DMS79 treated with DMSO at 0.1 percent for 48 hours (cell line): ENCODE measurements around the gene PRTN3.

ENCODE experiments used
- DNase-seq: peaks from one replicate; lab custom pipeline; 2025; lab: John Stamatoyannopoulos, UW

Gene PRTN3

DNA sequence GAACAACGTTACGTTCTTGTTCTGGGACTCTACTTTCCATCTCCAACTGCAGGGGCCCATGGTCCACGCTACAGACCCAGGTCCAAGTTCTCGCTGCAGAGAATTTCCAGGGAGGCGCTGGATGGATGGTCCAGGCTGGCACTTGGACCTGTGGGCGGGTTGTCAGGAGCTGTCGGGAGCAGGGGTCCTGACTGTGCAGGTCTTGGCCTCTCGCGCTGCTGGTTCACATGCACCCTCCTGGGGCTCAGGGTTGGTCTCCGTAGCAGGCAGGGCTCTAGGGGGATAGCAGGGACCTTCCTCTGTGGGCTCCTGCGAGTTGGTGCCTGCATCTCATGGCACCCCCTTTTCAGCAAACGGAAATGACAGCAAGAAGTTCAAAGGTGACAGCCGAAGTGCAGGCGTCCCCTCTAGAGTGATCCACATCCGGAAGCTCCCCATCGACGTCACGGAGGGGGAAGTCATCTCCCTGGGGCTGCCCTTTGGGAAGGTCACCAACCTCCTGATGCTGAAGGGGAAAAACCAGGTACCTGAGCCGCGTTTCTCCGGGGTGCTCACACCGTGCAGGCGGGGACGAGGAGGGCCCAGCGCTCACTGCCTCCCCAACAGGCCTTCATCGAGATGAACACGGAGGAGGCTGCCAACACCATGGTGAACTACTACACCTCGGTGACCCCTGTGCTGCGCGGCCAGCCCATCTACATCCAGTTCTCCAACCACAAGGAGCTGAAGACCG lies 36.9 kb upstream of the PRTN3 start:
- no peak for DNase-seq

- DNase-seq: no peak
These were observed 36.2 kb upstream of the PRTN3 start for GRCh38 chr19:804419-805165.

DNA sequence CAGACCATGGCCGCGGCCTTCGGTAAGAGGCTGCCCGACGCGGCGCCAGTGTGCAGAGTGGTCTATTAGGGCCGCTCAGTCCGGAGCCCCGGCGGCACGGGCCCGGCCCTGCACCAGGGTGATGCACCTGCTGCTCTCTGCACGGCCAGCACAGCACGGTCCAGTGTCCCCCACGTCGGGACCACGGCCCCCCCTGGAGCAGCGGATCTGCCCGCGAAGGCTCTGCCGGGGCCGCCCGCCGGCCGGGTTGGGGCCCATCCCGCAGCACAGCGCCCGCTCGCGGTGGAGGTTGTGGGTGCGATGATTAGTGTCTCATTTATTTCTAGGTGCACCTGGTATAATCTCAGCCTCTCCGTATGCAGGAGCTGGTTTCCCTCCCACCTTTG lies 35.6 kb upstream of the PRTN3 start:
- no peak for DNase-seq

- no peak for DNase-seq
These were observed 34.9 kb upstream of the PRTN3 start for GRCh38 chr19:805600-806550.

GRCh38 chr19:806815-807421 lies 33.9 kb upstream of the PRTN3 start:
- DNase-seq: no peak

DNA sequence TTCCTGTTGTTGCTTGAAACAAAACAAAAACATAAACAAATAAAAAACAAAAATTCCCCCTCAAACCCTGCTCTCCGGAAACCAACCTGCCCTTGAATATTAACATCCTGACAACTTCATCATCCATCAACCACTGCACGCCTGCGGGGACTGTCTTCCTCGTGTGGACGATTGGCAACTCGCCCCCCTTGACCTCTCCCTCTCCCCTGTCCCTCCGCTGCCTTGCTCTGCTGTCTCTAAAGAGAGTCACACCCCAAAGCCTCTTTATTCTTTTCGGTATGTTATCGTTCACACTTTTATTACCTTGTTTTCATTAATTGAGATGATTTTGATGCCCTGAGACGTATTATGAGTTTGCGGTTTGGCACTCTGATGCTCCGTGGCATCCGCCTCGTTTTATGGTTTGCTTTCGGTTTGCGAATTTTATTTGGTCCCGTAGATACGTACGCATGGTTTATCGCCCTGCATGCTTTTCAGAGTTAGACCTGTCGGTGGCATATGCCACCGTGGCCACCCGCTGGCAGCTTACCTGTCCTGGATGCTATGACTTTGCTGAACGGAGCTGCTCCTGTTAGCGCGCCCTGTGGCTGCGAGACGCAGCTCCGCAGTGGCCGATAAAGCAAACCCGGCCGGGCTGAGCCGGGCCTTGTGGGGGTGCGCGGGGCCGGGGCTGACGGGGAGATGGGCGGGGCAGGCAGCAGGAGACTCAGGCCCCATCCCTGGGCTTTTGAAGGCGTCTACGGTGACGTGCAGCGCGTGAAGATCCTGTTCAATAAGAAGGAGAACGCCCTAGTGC lies 33.0 kb upstream of the PRTN3 start:
- DNase-seq: no peak

DNA sequence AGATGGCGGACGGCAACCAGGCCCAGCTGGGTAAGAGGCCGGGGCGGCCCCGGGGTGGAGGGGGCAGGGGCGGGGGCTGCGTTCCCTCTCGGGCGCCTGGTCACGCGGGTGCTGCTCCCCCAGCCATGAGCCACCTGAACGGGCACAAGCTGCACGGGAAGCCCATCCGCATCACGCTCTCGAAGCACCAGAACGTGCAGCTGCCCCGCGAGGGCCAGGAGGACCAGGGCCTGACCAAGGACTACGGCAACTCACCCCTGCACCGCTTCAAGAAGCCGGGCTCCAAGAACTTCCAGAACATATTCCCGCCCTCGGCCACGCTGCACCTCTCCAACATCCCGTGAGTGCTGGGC lies 32.4 kb upstream of the PRTN3 start:
- no peak for DNase-seq

- DNase-seq: no peak
These were observed 30.5 kb upstream of the PRTN3 start for GRCh38 chr19:810077-810855.

DNA sequence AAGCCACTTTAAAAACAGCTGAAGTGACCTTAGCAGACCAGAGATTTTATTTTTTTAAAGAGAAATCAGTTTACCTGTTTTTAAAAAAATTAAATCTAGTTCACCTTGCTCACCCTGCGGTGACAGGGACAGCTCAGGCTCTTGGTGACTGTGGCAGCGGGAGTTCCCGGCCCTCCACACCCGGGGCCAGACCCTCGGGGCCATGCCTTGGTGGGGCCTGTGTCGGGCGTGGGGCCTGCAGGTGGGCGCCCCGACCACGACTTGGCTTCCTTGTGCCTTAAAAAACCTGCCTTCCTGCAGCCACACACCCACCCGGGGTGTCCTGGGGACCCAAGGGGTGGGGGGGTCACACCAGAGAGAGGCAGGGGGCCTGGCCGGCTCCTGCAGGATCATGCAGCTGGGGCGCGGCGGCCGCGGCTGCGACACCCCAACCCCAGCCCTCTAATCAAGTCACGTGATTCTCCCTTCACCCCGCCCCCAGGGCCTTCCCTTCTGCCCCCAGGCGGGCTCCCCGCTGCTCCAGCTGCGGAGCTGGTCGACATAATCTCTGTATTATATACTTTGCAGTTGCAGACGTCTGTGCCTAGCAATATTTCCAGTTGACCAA lies 29.8 kb upstream of the PRTN3 start:
- no peak for DNase-seq

GRCh38 chr19:811506-812048 lies 29.2 kb upstream of the PRTN3 start:
- DNase-seq: no peak

DNA sequence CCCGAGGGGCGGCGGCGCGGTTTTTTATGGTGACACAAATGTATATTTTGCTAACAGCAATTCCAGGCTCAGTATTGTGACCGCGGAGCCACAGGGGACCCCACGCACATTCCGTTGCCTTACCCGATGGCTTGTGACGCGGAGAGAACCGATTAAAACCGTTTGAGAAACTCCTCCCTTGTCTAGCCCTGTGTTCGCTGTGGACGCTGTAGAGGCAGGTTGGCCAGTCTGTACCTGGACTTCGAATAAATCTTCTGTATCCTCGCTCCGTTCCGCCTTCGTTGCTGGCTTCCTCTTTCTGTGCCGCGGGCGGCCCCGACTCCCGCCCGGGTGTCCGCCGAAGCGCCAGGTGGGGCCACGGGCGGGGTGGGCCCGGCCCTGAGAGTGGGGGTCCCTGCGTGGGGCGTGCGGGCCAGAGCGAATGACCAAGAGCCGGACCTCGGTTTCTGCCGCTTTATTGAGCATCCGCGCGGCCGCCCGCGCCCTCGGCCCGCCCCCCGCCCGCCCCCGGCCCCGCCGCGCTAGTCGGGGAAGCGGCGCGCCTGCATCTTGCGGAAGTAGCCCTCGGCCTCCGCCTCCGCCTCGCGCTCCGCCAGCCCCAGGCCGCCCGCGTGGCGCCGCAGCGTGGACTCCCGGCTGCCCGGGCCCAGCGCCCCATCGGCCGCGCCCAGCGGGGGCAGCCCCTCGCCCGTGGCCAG lies 28.6 kb upstream of the PRTN3 start:
- DNase-seq: no peak

DNA sequence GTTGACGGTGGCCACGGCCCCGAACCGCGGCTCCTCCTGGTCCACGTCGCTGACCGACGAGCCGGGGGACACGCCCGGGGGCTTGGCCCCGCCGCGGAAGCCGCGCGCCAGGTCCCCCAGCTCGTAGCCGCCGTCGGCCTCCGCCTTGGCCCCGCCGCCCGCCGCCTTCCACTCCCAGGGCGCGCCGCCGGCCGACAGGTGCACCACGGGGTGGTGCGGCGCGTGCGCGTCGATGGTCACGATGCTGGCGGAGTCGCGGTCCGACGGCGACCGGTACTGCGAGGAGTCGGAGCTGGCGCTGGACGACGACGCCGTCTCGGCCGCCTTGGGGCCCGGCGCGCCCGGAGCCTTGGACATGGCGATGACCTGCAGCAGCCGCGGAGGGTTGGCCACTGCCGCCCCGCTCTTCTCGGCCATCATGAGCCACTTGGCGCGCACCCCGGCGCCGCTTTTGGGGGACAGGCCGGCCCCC lies 28.0 kb upstream of the PRTN3 start:
- no peak for DNase-seq

DNA sequence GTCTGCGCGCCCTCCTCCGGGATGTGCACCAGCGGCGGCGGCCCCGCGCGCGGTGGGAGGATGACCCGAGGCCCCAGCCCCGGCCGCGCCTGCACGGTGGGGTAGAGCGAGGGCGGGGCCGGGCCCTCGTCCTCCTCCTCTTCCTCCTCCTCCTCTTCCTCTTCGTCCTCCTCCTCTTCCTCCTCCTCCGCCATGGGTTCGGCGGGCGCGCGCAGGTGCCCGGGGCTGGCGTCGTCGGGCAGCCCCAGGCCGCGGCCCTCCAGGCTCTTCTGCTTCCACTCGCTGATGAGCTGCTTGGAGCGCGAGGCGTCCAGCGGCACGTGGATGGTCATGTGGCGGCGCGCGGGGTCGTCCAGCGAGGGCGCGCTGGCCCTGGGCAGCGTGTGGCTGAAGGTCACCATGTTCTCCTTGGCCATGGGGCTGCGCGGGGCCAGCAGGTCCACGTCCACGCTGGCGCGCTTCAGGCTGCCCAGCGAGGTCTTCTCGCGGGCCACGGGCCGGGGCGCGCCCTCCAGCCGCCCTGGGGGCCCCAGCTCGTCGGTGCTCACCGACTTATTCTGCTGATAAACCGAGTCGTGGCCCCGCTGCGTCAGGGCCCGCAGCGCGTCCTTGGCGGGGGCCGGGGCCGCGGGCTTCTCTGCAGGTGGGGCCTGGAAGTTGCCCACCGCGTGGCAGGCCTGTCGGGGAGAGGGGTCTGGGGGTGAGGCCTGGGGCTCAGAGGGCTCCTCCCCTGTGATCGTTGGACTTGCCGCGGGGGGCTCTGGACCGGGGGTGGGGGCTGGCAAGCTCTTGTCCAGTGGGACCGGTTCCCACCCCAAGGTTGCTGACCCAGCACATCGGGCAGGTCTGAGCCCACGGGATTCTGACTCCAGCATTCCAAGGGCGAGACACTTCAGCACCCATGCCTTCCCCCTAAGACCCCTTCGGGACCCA lies 27.3 kb upstream of the PRTN3 start:
- no peak for DNase-seq

- DNase-seq: no peak
These were observed 26.4 kb upstream of the PRTN3 start for GRCh38 chr19:814152-815078.

DNA sequence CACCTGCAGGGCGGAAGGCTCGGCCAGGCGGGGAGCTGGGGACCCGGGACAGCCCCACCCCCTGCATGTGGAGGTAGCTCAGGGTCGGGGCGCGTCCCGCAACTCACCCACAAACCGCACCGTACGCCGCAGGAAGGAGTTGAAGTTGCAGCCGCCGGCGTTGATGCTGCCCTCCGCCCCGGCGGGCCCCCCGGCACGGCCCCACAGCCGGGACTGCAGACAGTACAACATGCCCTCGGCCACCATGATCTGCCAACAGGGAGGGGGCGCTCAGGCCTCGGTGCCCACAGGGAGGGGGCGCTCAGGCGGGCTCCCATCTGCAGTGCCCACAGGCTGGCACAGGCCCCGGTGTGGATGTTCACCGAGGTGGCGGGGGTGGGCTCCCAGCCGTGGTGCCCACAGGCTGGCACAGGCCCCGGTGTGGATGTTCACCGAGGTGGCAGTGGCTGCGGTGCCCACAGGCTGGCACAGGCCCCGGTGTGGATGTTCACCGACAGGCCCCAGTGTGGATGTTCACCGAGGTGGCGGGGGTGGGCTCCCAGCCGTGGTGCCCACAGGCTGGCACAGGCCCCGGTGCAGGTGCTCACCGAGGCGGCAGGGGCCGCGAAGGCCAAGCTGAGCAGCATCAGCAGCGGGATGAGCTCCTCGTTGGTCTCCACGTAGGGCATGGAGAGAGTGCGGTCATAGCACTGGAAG lies 25.6 kb upstream of the PRTN3 start:
- no peak for DNase-seq

GRCh38 chr19:815775-816499 lies 24.9 kb upstream of the PRTN3 start:
- no peak for DNase-seq
